Activated CD4-positive, alpha-beta T cell treated with anti-CD3 and anti-CD28 coated beads, Interleukin-2, amount 50 U/mL, for 48 hours (primary cell): ENCODE data around the gene PJA1.

Experiments
- DNase-seq, 2 experiments: peaks; one replicate each; pipeline ENCODE4 v3.0.0-alpha.2; 2020

Gene PJA1

DNA sequence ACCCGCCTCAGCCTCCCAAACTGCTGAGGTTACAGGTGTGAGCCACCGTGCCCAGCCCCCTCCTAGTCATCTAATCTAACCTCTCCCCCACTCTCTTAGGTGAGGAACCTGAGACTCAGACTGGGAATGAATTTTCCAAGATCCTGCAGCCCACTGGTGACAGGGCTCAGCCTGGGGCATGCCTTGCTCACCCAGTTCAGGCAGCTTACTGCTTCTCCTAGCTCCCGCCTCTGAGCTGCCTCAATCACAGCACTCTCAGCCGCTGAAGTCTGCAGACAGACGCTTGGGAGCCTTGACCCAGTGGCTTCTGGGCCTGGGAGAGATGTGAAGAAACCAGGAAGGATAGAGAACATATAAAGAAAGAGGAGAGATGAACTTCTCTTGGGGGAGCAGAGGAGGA is 24.4 kb downstream of the PJA1 start:
- DNase-seq: no peak

DNA sequence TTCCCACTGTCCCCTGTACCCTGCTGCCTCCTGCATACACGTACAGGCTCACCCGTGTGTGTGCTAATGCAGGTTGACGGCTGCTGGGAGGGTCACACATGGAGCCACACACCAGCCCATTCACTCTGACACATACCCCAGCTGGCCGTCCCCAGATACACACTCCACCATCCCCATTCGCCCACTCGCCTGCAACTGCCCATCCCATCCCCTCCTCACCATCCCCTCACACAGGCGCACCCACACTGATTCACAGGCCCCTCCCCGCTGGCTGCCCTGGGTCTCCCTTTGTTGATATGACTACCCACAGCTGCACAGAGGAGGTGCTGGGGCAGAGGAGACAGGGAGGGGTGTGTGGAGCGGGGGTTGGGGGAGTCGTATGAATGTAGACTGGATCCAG is 25.7 kb downstream of the PJA1 start:
- no peak for DNase-seq

DNA sequence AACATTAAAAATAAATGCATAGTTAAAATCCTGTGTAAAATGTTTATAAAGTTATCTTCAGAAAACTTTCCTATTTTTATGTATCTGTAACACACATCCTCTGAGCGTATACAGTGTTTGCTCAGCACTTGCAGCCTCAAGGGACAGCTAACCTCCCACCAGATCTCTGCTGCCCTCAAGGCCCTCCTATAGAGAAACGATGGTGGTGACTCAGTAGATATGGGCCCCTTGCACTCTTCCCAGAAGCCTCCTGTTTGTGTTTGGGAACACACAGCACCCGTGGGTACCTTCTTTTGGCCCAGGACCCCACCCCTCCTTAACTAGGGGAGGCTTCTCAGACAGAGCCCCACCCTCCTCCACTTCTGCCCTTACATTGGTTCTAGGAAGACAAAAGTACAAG is 26.7 kb downstream of the PJA1 start:
- DNase-seq: no peak

DNA sequence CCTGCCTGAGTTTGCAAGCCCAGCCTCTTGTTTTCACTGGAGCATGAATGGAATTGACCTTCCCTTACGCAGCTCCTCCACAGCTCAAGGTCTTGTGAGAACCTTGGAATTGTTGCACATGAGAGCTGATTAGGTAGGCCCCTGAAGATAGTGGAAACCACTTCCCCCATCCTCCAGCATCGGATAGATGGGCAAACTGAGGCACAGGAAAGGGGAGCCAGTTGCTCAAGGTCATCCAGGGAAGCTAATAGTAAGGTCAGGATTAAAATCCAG is 27.2 kb downstream of the PJA1 start:
- DNase-seq: no peak

DNA sequence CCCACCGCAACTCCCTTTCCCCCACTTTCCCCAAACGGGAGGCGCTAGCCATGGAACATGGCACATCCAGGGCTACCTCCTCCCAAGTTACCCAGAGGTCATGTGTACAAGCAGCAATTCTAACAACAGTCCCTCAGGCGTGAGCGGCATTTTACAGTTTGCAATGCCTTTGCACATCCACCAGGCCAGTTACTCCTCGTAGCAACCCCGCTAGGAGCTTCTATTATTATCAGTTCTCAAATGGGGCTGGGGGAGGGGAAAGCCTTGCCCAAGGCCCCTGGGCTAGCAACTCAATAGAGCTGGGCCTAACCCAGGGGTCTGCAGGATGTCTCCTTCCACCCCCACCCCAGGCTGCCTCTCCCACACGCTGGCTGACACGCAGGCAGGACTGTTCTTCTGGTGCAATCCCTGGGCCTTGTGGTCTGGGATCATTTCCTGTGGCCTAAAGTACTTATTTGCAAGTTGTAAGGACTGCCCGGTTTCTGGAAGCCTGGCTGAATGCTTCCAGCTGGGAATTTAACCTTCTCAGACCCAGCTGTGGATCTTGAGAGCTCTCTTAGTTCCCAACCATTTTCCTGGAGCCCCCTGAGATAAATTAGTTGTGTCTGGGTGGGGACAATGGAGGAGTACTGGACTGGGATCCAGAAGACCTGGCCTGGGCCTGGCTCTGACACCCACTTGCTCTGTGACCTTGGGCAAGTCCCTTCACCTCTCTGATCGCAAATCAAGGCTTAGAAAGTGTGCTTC is 27.7 kb downstream of the PJA1 start:
- no peak for DNase-seq

DNA sequence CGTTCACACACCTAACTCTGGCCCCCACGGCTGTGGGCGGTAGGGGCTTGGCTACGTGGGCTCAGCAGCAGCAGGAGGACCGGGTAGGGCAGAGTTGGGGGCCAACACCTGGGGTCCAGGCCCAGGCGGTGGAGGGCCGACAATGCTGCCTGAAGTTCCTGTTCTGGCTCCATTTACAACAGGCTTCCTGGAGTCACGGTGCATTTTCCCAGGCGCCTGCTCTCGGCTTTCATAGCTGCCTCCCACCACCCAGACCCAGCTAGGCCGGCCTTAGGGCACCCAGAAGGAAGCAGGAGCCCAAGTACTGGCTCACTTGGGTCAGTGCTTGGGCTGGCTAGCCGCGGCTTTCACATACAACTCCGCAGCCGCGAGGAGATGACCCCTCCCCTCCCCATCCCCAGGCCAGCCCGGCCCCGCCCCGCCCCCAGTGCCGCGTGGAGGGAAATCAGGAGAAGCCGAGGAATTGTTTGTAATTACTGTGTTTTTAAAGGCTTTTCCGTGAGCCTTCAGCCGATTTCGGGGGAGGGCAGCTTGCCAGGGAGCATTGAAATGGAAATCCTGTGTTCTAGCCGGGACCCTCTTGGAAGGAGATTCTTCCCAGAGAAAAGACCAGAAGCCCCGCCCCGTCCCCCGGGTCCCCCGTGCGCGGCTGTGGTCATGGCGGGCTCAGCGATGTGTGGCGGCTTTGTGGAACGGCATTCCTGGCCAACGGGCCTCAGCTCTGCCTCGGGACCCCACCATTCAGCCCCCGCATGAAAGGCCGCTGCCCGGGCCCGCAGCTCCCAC is 28.5 kb downstream of the PJA1 start:
- DNase-seq: no peak

DNA sequence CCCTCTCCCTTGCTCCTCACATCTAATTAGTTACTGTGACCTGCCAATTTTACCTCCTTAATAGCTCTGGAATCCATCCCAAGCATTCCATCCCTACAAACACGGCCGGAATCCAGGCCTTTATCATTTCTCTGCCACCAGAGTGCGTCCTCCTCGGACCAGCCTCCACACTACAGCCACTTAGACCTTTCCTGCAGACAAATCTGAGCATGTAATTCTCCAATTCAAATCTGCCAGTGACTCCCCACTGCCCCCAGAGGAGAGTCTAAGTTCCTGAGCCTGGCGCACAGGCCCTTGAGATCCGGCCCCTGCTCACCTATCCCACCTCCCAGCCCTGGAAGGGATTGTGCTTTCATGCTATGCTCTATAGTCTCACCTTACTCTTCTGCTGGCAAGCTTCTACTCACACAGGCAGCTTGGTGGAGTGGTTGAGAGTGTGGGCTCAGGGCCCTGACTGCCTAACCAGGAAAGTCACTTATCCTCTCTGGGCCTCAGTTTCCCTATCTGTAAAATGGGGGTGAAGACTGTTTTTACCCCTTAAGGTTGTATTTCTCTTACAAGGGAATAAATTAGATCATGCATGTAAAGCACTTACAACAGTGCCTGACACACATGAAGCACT is 31.2 kb downstream of the PJA1 start:
- no peak for DNase-seq

DNA sequence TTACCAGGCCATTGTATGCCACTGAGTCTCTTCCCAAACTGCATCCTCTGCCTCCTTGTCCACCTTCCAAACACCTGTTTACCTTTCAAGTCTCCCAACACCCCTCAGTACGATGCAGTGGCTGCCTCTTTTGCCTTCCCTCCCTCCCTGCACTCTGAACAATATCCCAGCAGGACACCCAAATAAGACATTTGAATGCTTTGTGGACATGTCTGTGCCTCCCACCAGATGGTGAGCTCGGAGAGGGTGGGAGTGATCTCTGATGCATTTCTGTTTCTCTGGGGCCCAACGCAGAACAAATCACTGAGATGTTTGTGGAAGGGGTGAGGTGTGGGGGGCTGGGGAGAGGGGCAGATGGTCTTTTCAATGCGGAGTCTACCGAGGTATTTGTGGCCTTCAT is 33.4 kb downstream of the PJA1 start:
- DNase-seq: no peak

DNA sequence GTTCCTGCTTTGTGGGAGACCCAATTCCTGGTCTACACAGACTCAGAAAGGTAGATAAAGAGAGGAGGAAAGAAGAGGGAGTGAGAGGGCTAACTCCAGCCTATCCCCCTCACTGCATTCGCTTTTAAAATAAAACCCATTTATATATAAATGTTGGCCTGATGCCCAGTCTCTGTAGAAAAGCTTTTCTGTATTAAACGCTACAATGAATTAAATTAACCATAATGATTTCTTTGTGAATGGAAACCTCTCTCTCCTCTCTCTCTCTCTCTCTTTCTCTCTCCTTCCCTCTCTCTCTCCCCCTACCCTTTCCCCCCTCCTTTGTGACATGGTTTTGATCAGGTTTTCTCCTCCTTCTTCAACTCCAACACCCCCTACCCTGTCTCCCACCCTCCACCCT is 34.8 kb downstream of the PJA1 start:
- no peak for DNase-seq

DNA sequence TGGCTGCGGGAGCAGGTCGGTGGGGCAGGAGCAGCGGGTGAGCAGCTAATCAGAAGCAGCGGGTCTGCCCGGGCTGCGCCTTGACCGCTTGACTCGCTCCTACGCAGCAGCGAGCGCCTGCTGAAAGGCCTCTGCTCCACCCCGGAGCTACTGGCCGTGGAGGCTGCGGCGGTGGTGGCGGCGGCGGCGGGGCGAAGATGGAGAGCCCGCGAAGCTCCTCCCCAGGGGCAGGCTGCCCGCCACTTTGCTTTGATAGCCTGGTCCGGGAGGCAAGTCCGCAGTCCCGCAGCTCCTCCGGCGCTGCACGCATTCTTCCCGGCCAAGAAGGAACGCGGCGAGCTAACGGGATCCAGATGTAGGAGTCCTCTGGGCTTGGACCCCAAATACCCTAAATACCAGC is 36.7 kb downstream of the PJA1 start:
- no peak for DNase-seq

DNA sequence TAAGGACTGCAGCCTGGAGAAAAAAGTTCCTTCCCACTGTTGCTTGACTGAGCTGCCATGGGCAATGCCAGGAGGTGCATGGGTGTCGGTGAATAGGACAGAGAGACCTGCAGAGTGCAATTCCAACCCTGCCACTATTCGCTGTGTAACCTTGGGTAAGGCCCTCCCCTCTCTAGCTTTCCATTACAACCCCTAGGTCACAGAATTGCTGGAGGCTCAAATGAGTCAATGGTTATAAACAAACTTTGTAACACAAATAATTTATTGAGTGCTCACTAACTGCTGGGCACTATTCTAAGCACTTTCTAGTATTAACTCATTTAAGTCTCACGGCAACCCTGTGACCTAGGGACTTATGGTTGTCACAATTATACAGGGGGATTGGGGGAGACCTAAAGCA is 37.8 kb downstream of the PJA1 start:
- DNase-seq: no peak

DNA sequence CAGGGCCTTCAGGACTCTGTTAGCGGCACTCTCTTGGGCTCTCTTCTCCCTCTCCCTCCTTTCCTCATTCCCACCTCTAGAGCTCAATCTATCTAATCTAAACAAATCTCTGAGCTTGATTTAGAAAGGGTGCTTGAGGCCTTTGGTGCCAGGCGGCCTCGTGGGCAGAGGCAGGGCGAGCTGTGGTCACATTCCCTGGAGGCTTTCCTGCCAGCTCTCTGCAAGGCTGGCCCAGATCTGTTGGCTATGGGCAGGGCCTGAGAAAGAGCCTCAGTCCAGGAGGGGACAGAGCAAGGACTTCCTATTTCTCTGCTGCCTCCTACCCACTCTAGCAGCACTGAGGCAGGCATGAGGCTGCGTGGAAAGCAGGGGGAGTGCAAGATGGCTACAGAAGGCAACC is 38.6 kb downstream of the PJA1 start:
- no peak for DNase-seq

DNA sequence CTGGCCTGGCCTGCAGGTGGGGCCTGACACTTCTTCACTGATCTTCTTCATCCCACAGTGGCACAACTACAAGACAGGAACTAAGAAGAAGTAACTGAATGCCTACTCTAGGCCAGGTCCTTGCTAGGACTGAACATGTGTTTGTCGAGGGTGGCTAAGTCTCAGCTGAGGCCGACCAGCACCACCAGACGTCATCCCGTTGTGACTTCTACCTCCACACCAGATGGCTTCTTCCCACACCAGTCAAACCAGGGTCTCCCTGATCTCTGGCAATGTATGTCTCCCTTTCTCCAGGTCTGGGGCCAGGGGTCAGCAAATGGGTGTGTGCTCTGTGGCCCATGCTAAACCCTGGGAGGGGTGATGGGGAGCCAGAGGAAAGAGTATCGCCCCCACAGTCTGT is 40.2 kb downstream of the PJA1 start:
- DNase-seq: no peak

DNA sequence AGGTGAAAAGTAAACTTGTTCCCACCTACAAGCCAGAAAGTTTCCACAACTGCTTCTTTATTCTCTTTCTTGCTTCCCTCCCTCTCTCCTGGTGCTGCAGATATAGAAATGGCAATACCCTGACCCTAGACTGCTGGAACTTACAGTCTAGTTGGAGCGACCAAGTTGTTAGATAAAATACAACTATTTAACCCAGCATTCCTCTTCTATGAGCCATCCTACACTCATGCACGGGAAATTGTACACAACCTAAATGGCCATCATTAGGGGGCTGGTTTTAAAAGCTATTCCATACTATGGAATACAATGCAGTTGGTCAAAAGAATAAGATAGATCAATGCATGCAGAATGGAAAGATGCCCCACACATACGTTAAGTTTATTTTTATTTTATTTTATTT is 41.1 kb downstream of the PJA1 start:
- DNase-seq: no peak

DNA sequence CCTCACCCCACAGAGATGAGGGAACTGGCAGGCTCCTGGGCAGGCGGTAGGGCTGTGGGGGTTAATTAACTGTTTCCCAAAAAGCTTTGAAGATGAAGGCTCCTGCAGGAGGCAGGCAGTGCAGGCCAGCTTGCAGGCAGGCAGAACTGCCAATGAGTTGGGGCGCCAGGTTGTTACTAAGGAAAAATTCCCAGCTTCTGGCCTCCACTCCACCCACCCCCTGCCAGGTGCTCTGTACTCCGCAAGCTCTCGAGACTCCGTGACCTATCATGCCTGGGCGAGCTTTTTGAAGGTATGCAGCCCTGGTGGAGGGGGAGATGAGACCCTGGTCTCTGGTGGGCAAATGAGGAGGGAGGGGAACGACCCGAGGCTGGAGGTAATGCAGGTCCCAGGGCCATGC is 41.8 kb downstream of the PJA1 start:
- DNase-seq: no peak

DNA sequence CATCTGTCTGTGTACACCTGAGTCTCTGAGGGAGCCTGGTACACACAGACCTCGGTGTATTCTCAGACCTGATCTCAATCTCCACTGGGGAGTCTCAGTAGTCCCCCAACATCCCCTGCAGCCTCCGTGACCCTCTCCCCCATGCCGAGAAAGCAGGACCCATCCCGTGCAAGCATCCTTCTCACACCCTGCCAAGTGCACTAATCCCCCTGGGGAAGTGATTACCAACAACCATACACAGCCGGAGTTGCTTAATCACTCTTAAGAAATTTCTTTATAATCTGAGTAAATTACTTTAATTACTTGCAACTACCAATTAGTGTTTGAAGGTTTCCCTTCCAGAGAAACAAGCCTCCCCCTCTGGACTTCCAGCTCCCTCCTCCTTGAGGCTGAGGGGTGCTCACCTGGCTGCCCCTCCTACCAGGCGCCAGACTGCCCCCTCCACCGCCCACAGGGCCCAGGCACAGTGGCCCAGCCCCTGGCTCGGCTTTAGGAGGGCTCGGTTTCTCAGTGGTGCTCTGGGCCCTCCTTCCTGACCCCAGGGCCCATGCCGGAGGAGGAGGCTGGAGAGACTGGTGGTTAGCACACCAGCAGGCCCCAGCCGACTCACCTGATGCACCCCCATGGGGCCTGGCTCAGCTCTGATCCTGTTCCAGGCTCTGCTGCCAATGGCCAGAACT is 43.8 kb downstream of the PJA1 start:
- DNase-seq: no peak

DNA sequence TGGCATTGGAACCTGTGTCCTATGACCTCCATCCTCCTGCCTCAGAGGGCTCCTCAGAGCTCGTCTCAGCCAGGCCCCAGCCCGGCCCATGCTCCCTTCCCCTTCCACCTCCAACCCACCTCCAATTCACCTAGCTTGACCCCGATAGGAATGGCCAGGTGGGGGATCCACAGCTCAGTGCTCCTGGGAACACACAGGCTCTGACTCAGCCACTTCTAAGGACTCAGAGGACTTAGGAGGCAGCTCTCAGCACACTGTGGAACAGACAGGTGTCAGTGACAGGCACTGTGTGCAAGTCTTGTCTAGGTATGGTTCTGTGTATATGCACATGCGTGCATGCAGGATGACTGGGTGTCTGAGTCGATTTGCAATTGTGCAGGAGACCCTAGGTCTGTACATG is 44.8 kb downstream of the PJA1 start:
- DNase-seq: no peak

DNA sequence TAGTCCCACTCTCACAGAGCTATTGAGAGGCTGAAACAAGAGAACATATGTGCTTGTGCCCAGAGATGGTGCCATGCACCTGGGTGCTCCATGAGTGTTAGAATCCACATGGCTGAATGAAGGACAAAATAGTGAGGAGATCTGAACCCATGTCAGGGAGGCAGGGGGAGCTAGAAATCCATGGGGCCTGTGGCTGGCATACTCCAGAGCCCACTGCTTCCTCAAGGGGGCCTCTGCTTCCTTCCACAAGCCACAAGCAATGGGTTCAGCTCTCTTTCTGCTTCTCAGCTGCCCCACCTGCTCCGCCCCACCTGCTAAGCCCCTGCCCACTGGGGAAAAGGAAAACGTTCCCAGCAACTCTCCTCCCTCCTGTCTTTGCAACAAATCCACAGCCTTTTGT is 46.1 kb downstream of the PJA1 start:
- no peak for DNase-seq

DNA sequence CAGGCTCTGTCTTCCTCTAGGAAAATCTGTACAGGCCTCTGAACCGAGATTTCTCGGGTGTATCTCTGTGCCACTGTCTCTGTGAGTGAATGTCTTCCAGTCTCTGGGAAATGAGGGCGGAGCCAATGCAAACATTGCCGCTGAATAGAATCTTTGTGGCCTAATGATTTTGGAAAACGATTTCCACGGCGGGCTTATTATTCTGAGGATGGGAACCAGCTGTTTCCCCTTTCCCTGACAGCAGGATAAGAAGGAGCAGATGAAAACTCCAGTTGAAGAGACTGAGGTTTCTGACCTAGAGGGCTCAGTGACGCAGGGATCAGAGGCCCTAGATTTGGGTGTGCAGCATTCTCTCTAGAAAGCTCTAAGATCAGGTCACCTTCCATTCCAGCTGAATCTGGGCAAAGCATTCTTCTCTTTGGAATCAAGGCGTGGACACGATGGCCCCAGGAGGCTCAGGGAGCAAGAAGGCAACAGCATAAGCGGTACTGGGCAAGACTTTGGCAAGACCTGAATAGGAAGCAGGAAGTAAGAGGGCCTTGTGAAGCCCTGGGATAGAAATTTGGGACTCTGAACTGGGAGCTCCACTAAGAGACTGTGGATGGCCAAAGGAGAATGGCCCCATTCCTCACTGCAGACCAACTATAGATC is 47.3 kb downstream of the PJA1 start:
- DNase-seq: no peak

DNA sequence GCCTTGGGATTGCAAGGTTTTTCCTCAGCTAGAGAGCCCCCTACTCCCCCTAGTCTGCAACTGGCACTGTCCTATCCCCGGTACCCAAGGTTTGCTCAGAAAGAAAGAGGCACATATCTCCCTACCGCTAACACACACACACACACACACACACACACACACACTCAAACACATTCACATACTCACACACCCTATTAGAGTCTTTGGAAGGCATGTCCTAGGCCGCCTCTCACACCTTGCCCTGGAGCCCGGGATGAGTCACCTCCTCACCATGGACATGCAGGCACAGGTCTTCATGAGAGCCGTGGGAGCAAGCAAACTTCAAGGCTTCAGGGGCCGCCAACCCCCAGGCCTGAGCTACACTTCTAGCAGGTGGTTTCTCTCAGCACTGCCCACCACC is 49.2 kb downstream of the PJA1 start:
- DNase-seq: no peak

DNA sequence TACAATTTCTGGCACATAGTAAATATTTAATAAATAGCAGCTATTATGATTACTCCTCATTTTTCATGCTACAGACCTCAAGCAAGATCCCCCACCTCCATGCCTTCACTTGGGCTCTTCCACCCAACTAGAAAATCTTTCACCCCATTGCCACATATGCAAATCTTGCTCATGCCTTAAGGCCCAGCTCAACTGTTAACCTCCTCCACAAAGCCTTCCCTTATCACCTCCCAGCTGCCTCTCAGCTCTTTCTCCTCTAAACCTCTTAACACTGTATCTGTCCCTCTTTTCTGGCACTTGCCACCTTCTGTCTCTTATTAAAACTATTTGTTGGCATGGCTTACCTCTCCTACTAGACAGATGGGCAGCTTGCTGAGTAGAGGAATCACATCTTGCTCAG is 51.5 kb downstream of the PJA1 start:
- no peak for DNase-seq
